H1 (cell line): ENCODE measurements around the gene PAIP1. TPM values are rescaled to one million over a fixed set of nuclear protein-coding genes. Genes with fewer than 3 reads are reported as not detected.

Experiments used
- BACH1 ChIP-seq: IDR thresholded peaks from 2 replicates; pipeline ENCODE4 v1.6.1; 2012; ENCODE audit warnings: low read length, improper control_type of control experiment
- CEBPB ChIP-seq: IDR thresholded peaks from 2 replicates; pipeline ENCODE4 v1.6.1; 2012; ENCODE audit warnings: low read depth, low read length
- CHD1 ChIP-seq: IDR thresholded peaks from 2 replicates; pipeline ENCODE4 v1.6.1; 2012; ENCODE audit warnings: low read depth, low read length, improper control_type of control experiment
- CTCF ChIP-seq, 3 experiments: IDR thresholded peaks; 1 replicate in 2 of 3; 2 replicates in 1 of 3; pipeline versions ENCODE4 v1.5.1 to v1.6.1; 2011; ENCODE audit warnings: low read length in 3 of 3, mild to moderate bottlenecking in 3 of 3, inconsistent platforms in 2 of 3, low read depth in 1 of 3, moderate library complexity in 1 of 3; ENCODE audit not compliant: insufficient read depth in 1 of 3; ENCODE audit errors: control extremely low read depth in 1 of 3
- GABPA ChIP-seq: IDR thresholded peaks from 2 replicates; pipeline ENCODE4 v1.6.1; 2011; ENCODE audit warnings: mild to moderate bottlenecking, low read length, moderate library complexity, borderline replicate concordance; ENCODE audit not compliant: insufficient read depth
- GTF2F1 ChIP-seq: IDR thresholded peaks from 2 replicates; pipeline ENCODE4 v1.6.1; 2012; ENCODE audit warnings: low read depth, low read length, improper control_type of control experiment, borderline replicate concordance
- RXRA ChIP-seq: IDR thresholded peaks from 2 replicates; pipeline ENCODE4 v1.6.1; 2011; ENCODE audit warnings: low read depth, mild to moderate bottlenecking, low read length, moderate library complexity; ENCODE audit not compliant: insufficient read depth
- TEAD4 ChIP-seq: IDR thresholded peaks from 2 replicates; pipeline ENCODE4 v1.6.1; 2012; ENCODE audit warnings: low read depth, low read length, inconsistent platforms, mixed read lengths
- YY1 ChIP-seq: IDR thresholded peaks from 2 replicates; pipeline ENCODE4 v1.6.1; 2011; ENCODE audit warnings: low read depth, mild to moderate bottlenecking, low read length
- polyA plus RNA-seq, 7 experiments: library from polyadenylated mRNA; depleted of rRNA in 3 of 7; stranded (reverse) in 5 of 7; unstranded in 2 of 7; fragments of >200 nt in 5 of 7; fragments of 200-250 nt in 2 of 7; gene quantifications; 1 replicate in 5 of 7; 2 replicates in 1 of 7; 4 replicates in 1 of 7; pipeline versions ENCODE4 v1.2.1 to v1.2.3, GENCODE V29; 2011 to 2013; ENCODE audit warnings: missing spikeins in 2 of 7, mixed read lengths in 2 of 7
- total RNA-seq: library from RNA; stranded (reverse); fragmentation: NEBNext Ultra II Directional; extraction: Animal tissue kit (Norgen Biotek cat#: 25700); gene quantifications from 2 replicates; pipeline ENCODE4 v1.2.1, GENCODE V29; 2021

PAIP1 gene
- total and polyA plus RNA-seq, 2 of the 8 experiments (the other 6 are each of a cell fraction or from before 2014, with no cell fraction given): 62.9 to 89.5 TPM

- TF ChIP-seq CTCF (IDR thresholded peaks at IDR 0.05; ENCODE audit: control extremely low read depth in 1 of 3, insufficient read depth in 1 of 3, low read depth in 1 of 3, low read length in 3 of 3): no peak
- TF ChIP-seq BACH1: no peak
- TF ChIP-seq YY1: no peak
- no peak for TF ChIP-seq CEBPB
- TF ChIP-seq GTF2F1: no peak
- TF ChIP-seq TEAD4: no peak
- TF ChIP-seq CHD1: no peak
- TF ChIP-seq RXRA: no peak
- TF ChIP-seq GABPA: no peak
Observed at GRCh38 chr5:43497311-43498104, 59.4 kb downstream of the PAIP1 start (continued).
